ENCODE measurements around the gene AKAP12. TPM values are rescaled to one million over a fixed set of nuclear protein-coding genes. Genes with fewer than 3 reads are reported as not detected.
"Not testable (repeated sequence)": the region's sequence is repeated elsewhere in the genome, so short reads cannot be mapped to it uniquely, and the experiment has no call there.

The AKAP12 gene
- total RNA-seq, 1 donor from 2014 or later, result 5.0 TPM

GRCh38 chr6:151338651-151339200, 99.0 kb downstream of the AKAP12 start:
- intact Hi-C loops (cut with micrococcal nuclease), result no loop called here

GRCh38 chr6:151339369-151339768, 99.6 kb downstream of the AKAP12 start:
- intact Hi-C loops (cut with micrococcal nuclease), result no loop called here

- intact Hi-C loops (cut with micrococcal nuclease), result no loop called here
These were observed 100.6 kb downstream of the AKAP12 start for GRCh38 chr6:151340219-151340978.

- intact Hi-C loops (cut with micrococcal nuclease), result no loop called here
These were observed 101.9 kb downstream of the AKAP12 start for GRCh38 chr6:151341476-151342195.

- intact Hi-C loops (cut with micrococcal nuclease), result not testable (repeated sequence)
These were observed 103.0 kb downstream of the AKAP12 start for GRCh38 chr6:151342750-151343149.

- intact Hi-C loops (cut with micrococcal nuclease), result no loop called here
These were observed 110.0 kb downstream of the AKAP12 start for GRCh38 chr6:151349651-151350270.

GRCh38 chr6:151350442-151351145, 110.8 kb downstream of the AKAP12 start:
- intact Hi-C loops (cut with micrococcal nuclease), result no loop called here

- intact Hi-C loops (cut with micrococcal nuclease), result no loop called here
These were observed 111.5 kb downstream of the AKAP12 start for GRCh38 chr6:151351146-151351700.

GRCh38 chr6:151351731-151352130, 112.0 kb downstream of the AKAP12 start:
- intact Hi-C loops (cut with micrococcal nuclease), result no loop called here

GRCh38 chr6:151352410-151353396, 112.9 kb downstream of the AKAP12 start:
- intact Hi-C loops (cut with micrococcal nuclease), result loop anchor here (1.0 kb wide), 1 partner anchor 38 kb away; no protein-coding TSS in a partner anchor

GRCh38 chr6:151353795-151354194, 114.0 kb downstream of the AKAP12 start:
- intact Hi-C loops (cut with micrococcal nuclease), result loop anchor here (1.0 kb wide), 1 partner anchor 37 kb away; no protein-coding TSS in a partner anchor

- intact Hi-C loops (cut with micrococcal nuclease), result not testable (repeated sequence)
These were observed 117.2 kb downstream of the AKAP12 start for GRCh38 chr6:151356983-151357382.

GRCh38 chr6:151357758-151358436, 118.1 kb downstream of the AKAP12 start:
- intact Hi-C loops (cut with micrococcal nuclease), result no loop called here

GRCh38 chr6:151358475-151358874, 118.7 kb downstream of the AKAP12 start:
- intact Hi-C loops (cut with micrococcal nuclease), result no loop called here

GRCh38 chr6:151359486-151359885, 119.7 kb downstream of the AKAP12 start:
- intact Hi-C loops (cut with micrococcal nuclease), result no loop called here

- intact Hi-C loops (cut with micrococcal nuclease), result no loop called here
These were observed 125.5 kb downstream of the AKAP12 start for GRCh38 chr6:151365233-151365632.

- intact Hi-C loops (cut with micrococcal nuclease), result no loop called here
These were observed 130.8 kb downstream of the AKAP12 start for GRCh38 chr6:151370509-151371078.

- intact Hi-C loops (cut with micrococcal nuclease), result loop anchor here (1.0 kb wide), 1 partner anchor 13 kb away; no protein-coding TSS in a partner anchor
These were observed 132.4 kb downstream of the AKAP12 start for GRCh38 chr6:151372164-151372563.

All from T-helper 2 cell treated with Interferon-gamma antibody and Interleukin-4, amounts not matched to agents 100 ng/mL and 5 ng/mL, for 36 hours (primary cell).